ENCODE measurements around the gene GIMAP2.

- TF ChIP-seq RFX1 (IDR thresholded peaks at IDR 0.05) = no peak
- no peak for TF ChIP-seq NONO (IDR thresholded peaks at IDR 0.05)
- no peak for TF ChIP-seq NONO (CRISPR knock-in tag; conservative IDR thresholded peaks at IDR 0.05)
- TF ChIP-seq EP300 (IDR thresholded peaks at IDR 0.05; ENCODE audit: low read depth in 2 of 2, low read length in 2 of 2) = no peak
- no peak for TF ChIP-seq EP300 (CRISPR knock-in tag; IDR thresholded peaks at IDR 0.05; ENCODE audit: borderline replicate concordance)
- TF ChIP-seq SATB2 (CRISPR knock-in tag; IDR thresholded peaks at IDR 0.05) = no peak
- TF ChIP-seq EHMT2 (IDR thresholded peaks at IDR 0.05; ENCODE audit: borderline replicate concordance, low read depth, low read length) = no peak
- TF ChIP-seq, protein P1, sequence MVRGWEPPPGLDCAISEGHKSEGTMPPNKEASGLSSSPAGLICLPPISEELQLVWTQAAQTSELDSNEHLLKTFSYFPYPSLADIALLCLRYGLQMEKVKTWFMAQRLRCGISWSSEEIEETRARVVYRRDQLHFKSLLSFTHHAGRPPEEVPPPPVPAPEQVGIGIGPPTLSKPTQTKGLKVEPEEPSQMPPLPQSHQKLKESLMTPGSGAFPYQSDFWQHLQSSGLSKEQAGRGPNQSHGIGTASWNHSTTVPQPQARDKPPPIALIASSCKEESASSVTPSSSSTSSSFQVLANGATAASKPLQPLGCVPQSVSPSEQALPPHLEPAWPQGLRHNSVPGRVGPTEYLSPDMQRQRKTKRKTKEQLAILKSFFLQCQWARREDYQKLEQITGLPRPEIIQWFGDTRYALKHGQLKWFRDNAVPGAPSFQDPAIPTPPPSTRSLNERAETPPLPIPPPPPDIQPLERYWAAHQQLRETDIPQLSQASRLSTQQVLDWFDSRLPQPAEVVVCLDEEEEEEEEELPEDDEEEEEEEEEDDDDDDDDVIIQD (CRISPR knock-in tag; IDR thresholded peaks at IDR 0.05; ENCODE audit: low read depth) = no peak
- no peak for TF ChIP-seq POLR2A (IDR thresholded peaks at IDR 0.05; ENCODE audit: insufficient read depth in 1 of 2, low read depth in 2 of 2, low read length in 2 of 2)
- TF ChIP-seq CTCF (CRISPR knock-in tag; IDR thresholded peaks at IDR 0.05) = no peak
- TF ChIP-seq ZSCAN12 (CRISPR knock-in tag; IDR thresholded peaks at IDR 0.05) = no peak
- no peak for TF ChIP-seq SNRNP70 (IDR thresholded peaks at IDR 0.05; ENCODE audit: low read depth, low read length)
- TF ChIP-seq TAF1 (CRISPR knock-in tag; IDR thresholded peaks at IDR 0.05) = no peak
- no peak for TF ChIP-seq ARNTL (CRISPR knock-in tag; IDR thresholded peaks at IDR 0.05)
- no peak for TF ChIP-seq ZNF781 (CRISPR knock-in tag; IDR thresholded peaks at IDR 0.05; ENCODE audit: borderline replicate concordance, not compliant biosample characterization)
Measured at GRCh38 chr7:150735596-150736358, 50.3 kb downstream of the GIMAP2 start.
